HEK293T (cell line): ENCODE results near the gene ATG7.

Source experiments
- FOXK2 ChIP-seq: fragments of 450-650 bp; IDR thresholded peaks from 2 replicates; pipeline ENCODE4 v1.6.1; 2016; ENCODE audit warnings: mild to moderate bottlenecking
- FOXM1 ChIP-seq: fragments of 450-650 bp; IDR thresholded peaks from 2 replicates; pipeline ENCODE4 v1.6.1; 2017; ENCODE audit warnings: mild to moderate bottlenecking, borderline replicate concordance
- HDGF ChIP-seq: fragments of 450-650 bp; IDR thresholded peaks from 2 replicates; pipeline ENCODE4 v1.6.1; 2017; ENCODE audit warnings: antibody characterized with exemption, borderline replicate concordance
- L3MBTL2 ChIP-seq: fragments of 450-650 bp; conservative IDR thresholded peaks from 2 replicates; pipeline ENCODE4 v1.6.1; 2016; ENCODE audit warnings: mild to moderate bottlenecking

- TF ChIP-seq FOXM1 (no peak), L3MBTL2 (no peak), FOXK2 (no peak), HDGF (no peak)
Measured at GRCh38 chr3:11570789-11571495, 298.7 kb downstream of the ATG7 start.
